Endothelial cell of umbilical vein (primary cell): ENCODE results near the gene ZNF181. TPM values are rescaled to one million over a fixed set of nuclear protein-coding genes. Genes with fewer than 3 reads are reported as not detected.

Experiments used
- BruUV-seq: library from RNA; stranded (reverse); fragments of 400-500 nt; replicated peaks from 2 replicates; lab custom pipeline; 2021; lab: Mats Ljungman, UMichigan
- CTCF ChIA-PET: fragments of 300-600, 350-600 bp; sonication (Branson Sonifier 250); formaldehyde crosslinking; loops from one replicate; lab custom pipeline; 2021; ENCODE audit warnings: antibody characterized with exemption, inconsistent platforms; lab: Charles Lee
- POLR2A ChIA-PET: fragments of 300-600, 350-600 bp; sonication (Branson Sonifier 250); formaldehyde crosslinking; loops from one replicate; lab custom pipeline; 2021; ENCODE audit warnings: antibody characterized with exemption, inconsistent platforms; lab: Charles Lee
- DNase-seq: peaks from one replicate; pipeline ENCODE4 v3.0.0-alpha.2; 2011; ENCODE audit warnings: low read depth, low spot score
- FAIRE-seq: peaks from 2 replicates; lab custom pipeline; 2011; peaks lifted over from hg19 to GRCh38; lab: Jason Lieb, UNC
- H2AFZ ChIP-seq: 2 replicates; pipeline ENCODE4 v1.6.0; 2012; ENCODE audit warnings: low read depth, low read length, control low read depth, inconsistent platforms
- H3K27ac ChIP-seq: 2 replicates; pipeline ENCODE4 v1.5.1; 2011; ENCODE audit warnings: low read depth, mild to moderate bottlenecking, control low read depth, low read length, moderate library complexity; ENCODE audit not compliant: insufficient read depth
- H3K27me3 ChIP-seq, 2 experiments: 2 replicates each; pipeline versions ENCODE4 v1.6.0 to v1.6.1; 2011; ENCODE audit warnings: low read length in 2 of 2, mixed read lengths in 1 of 2; ENCODE audit not compliant: control insufficient read depth in 2 of 2, insufficient read depth in 2 of 2
- H3K36me3 ChIP-seq, 2 experiments: 2 replicates in 1 of 2; 3 replicates in 1 of 2; pipeline ENCODE4 v1.5.1; 2011; ENCODE audit warnings: low read length in 2 of 2, mild to moderate bottlenecking in 1 of 2, moderate library complexity in 1 of 2; ENCODE audit not compliant: control insufficient read depth in 2 of 2, insufficient read depth in 2 of 2; ENCODE audit errors: extremely low read depth in 1 of 2
- H3K4me1 ChIP-seq: 3 replicates; pipeline ENCODE4 v1.5.1; 2011; ENCODE audit warnings: mild to moderate bottlenecking, low read length; ENCODE audit not compliant: control insufficient read depth, insufficient read depth; ENCODE audit errors: extremely low read depth
- H3K4me2 ChIP-seq: 2 replicates; pipeline ENCODE4 v1.6.1; 2011; ENCODE audit warnings: low read length, control low read depth, mixed read lengths; ENCODE audit not compliant: insufficient read depth
- H3K4me3 ChIP-seq, 3 experiments: fragments of 200-600 bp in 1 of 3; sonication (generic), shearing (Covaris generic) in 1 of 3; replicated peaks in 1 of 3; 2 replicates each; pipeline ENCODE4 v1.5.1; 2011 to 2016; ENCODE audit warnings: control low read depth in 3 of 3, low read length in 3 of 3, mild to moderate bottlenecking in 2 of 3, inconsistent platforms in 1 of 3, low read depth in 1 of 3, moderate library complexity in 1 of 3; ENCODE audit not compliant: insufficient read depth in 1 of 3
- H3K79me2 ChIP-seq: 2 replicates; pipeline ENCODE4 v1.6.0; 2012; ENCODE audit warnings: low read length, inconsistent platforms; ENCODE audit not compliant: control insufficient read depth, insufficient read depth
- H3K9ac ChIP-seq: replicated peaks from 2 replicates; pipeline ENCODE3; 2011; ENCODE audit warnings: low read length, control low read depth; ENCODE audit not compliant: insufficient read depth; ENCODE audit errors: extremely low read depth
- H3K9me1 ChIP-seq: replicated peaks from 3 replicates; pipeline ENCODE4 v1.6.0; 2011; ENCODE audit warnings: mild to moderate bottlenecking, low read length; ENCODE audit not compliant: control insufficient read depth, insufficient read depth; ENCODE audit errors: extremely low read depth
- H3K9me3 ChIP-seq: replicated peaks from 2 replicates; pipeline ENCODE4 v1.5.1; 2012; ENCODE audit warnings: low read length, inconsistent platforms; ENCODE audit not compliant: control insufficient read depth, insufficient read depth
- H4K20me1 ChIP-seq: replicated peaks from 2 replicates; pipeline ENCODE3; 2011; ENCODE audit warnings: mild to moderate bottlenecking, low read length; ENCODE audit not compliant: control insufficient read depth, insufficient read depth; ENCODE audit errors: extremely low read depth
- CTCF ChIP-seq, 2 donors: IDR thresholded peaks; 1 replicate in 1 of 2; 2 replicates in 1 of 2; pipeline ENCODE4 v1.5.1; 2011; ENCODE audit warnings: low read length in 2 of 2, mild to moderate bottlenecking in 2 of 2, moderate library complexity in 2 of 2, control low read depth in 1 of 2, inconsistent platforms in 1 of 2, low read depth in 1 of 2; ENCODE audit not compliant: insufficient read depth in 1 of 2; ENCODE audit errors: extremely low read depth in 1 of 2
- EZH2 ChIP-seq: IDR thresholded peaks from 2 replicates; pipeline ENCODE4 v1.6.1; 2012; ENCODE audit warnings: borderline replicate concordance, low read depth, mild to moderate bottlenecking, moderate library complexity, low read length, inconsistent platforms; ENCODE audit not compliant: severe bottlenecking
- FOS ChIP-seq: IDR thresholded peaks from 2 replicates; pipeline ENCODE4 v1.6.1; 2011; ENCODE audit warnings: mild to moderate bottlenecking, low read length, moderate library complexity, borderline replicate concordance; ENCODE audit not compliant: insufficient read depth
- GATA2 ChIP-seq: IDR thresholded peaks from 2 replicates; pipeline ENCODE4 v1.7.0; 2011; ENCODE audit warnings: low read depth, mild to moderate bottlenecking, moderate library complexity, mixed read lengths, low read length; ENCODE audit not compliant: insufficient read length, insufficient read depth
- JUN ChIP-seq: IDR thresholded peaks from 2 replicates; pipeline ENCODE4 v1.6.1; 2011; ENCODE audit warnings: borderline replicate concordance, low read depth; ENCODE audit not compliant: insufficient read length, insufficient read depth
- MAX ChIP-seq: IDR thresholded peaks from 2 replicates; pipeline ENCODE4 v1.6.1; 2011; ENCODE audit not compliant: insufficient read depth, insufficient read length
- MYC ChIP-seq: IDR thresholded peaks from one replicate; pipeline ENCODE4 v1.6.1; 2011; ENCODE audit warnings: mild to moderate bottlenecking, low read depth, low read length
- POLR2A ChIP-seq: IDR thresholded peaks from 2 replicates; pipeline ENCODE4 v1.6.1; 2012; ENCODE audit warnings: low read depth, mild to moderate bottlenecking, control low read depth, low read length
- POLR2AphosphoS5 ChIP-seq: IDR thresholded peaks from 2 replicates; pipeline ENCODE4 v1.6.1; 2012; ENCODE audit warnings: low read depth, mild to moderate bottlenecking, control low read depth, low read length, moderate library complexity; ENCODE audit not compliant: insufficient read depth
- dilution Hi-C: fragments of 300-500 bp; cut with MboI; formaldehyde crosslinking; loops from one replicate; pipeline ENCODE4 v1.15.0; 2019; ENCODE audit warnings: low sequenced_read_pairs; ENCODE audit not compliant: extremely low pct_ligation_motif_present
- intact Hi-C: fragments of 100-400 bp; cut with micrococcal nuclease; formaldehyde crosslinking; loops from one replicate; pipeline ENCODE4 v1.10.0; 2022
- polyA plus RNA-seq, 4 experiments: library from polyadenylated mRNA; depleted of rRNA in 3 of 4; stranded (reverse) in 3 of 4; unstranded in 1 of 4; fragments of >200 nt; gene quantifications; 2 replicates each; pipeline versions ENCODE4 v1.2.1 to v1.2.3, GENCODE V29; 2011 to 2012; ENCODE audit warnings: missing spikeins in 1 of 4
- total RNA-seq: library from RNA; stranded (reverse); gene quantifications from 2 replicates; pipeline ENCODE4 v1.2.3, GENCODE V29; 2021

The ZNF181 gene
- total and polyA plus RNA-seq, 2 donors (not counting 3 experiments of a cell fraction or from before 2014, with no cell fraction given), result 4.7 to 5.0 TPM

DNA sequence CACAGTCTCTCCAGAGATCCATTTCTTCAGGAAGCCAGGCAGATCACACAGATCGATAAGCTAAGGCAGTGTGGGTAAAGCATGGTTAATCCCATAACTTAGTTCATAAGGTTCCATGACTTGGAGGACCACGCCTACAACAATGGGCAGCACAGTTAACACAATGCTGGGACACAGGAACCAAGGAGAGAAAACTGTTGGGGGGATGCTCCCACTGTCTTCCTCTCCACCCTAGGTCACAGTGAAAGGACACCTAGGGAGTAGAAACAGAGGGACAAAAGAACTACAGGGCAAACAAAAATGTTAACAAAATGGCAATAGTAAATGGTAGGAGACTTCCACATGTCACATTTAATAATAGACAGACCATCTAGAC, 20.8 kb upstream of the ZNF181 start:
- no peaks in the 10 kb centered on the region for H3K79me2 ChIP-seq
- FAIRE-seq (no peak), DNase-seq (no peak)
- dilution Hi-C loops, result no loop called here
- H3K4me3 ChIP-seq, result no peak overlapping the region
- no peak overlapping the region for H3K9ac ChIP-seq
- BruUV-seq, result no TSS peak
- no peaks in the 10 kb centered on the region for H3K9me1 ChIP-seq
- no peaks in the 10 kb centered on the region for H4K20me1 ChIP-seq
- POLR2A ChIA-PET, result no interaction called here
- peaks cover 3% of the 10 kb centered on the region in 2 experiments for H3K27me3 ChIP-seq
- no peaks in the 10 kb centered on the region for H3K4me1 ChIP-seq
- CTCF ChIA-PET, result interaction anchor here (0.9 to 5.8 kb wide), 10 partner anchors 26 to 213 kb away, joined by 3 to 87 read pairs (median 4); no protein-coding TSS in a partner anchor
- H3K36me3 ChIP-seq, result no peaks in the 10 kb centered on the region
- no peak overlapping the region for H3K27ac ChIP-seq
- peaks cover 5% of the 10 kb centered on the region for H3K9me3 ChIP-seq
- TF ChIP-seq POLR2AphosphoS5 (no peak), JUN (no peak), FOS (no peak), MAX (no peak), GATA2 (no peak), CTCF (IDR thresholded peaks at IDR 0.05; ENCODE audit: extremely low read depth in 1 of 2, insufficient read depth in 1 of 2, low read depth in 1 of 2, low read length in 2 of 2) (no peak), EZH2 (no peak), POLR2A (no peak), MYC (no peak)
- no peak overlapping the region for H3K4me2 ChIP-seq
- H2AFZ ChIP-seq, result no peak overlapping the region
- intact Hi-C loops, result loop anchor here (2.0 kb wide), 1 partner anchor 34 kb away; no protein-coding TSS in a partner anchor
